GM18868 (cell line): Measurements from ENCODE around the gene ID1.
"Not testable (repeated sequence)": the region's sequence is repeated elsewhere in the genome, so short reads cannot be mapped to it uniquely, and the experiment has no call there.

Source experiments
- ATAC-seq: cut with Tn5 transposase; IDR thresholded peaks from one replicate; pipeline ENCODE4 v1.9.1; 2021; ENCODE audit warnings: mild to moderate bottlenecking, moderate library complexity; ENCODE audit not compliant: unreplicated experiment

The ID1 gene

DNA sequence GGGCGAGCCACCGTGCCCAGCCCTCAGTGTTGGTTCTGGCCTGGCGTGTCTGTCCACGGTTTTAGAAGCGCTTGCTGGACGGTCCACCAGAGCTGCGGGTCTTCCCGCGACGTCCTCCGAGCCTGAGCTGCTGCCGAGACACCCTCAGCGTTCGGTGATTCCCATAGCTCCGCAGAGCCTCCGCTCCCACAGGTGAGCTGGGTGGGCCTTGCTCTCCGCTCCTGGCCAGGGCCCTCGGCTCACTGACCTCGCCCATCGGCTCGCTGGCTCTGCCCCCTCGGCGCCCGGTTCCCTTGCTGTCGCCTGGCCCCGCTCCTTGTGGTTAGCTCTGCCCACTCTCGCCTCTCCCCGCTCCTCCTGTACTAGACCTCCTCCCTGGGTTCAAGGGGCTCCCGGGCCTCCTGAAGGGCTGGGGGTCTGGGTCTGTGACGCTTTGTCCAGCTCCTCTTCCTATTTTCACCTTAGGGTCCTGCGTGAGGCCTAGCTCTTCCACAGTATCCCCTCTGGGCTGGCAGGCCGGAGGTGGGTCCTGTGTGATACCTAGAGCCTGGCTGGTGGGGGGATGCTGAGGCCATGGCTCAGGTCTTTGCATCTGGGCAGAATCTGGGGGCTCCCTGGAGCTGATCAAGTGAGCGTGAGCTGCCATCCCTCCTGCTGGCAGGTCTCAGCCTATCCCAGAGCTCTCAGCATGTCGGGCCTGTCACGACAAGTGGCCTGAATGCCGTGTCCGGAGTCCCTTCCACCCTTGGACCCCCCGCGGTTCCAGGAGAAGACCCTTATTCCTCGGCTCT is 27.7 kb downstream of the ID1 start:
- no peak for ATAC-seq

GRCh38 chr20:31633339-31633914 is 28.3 kb downstream of the ID1 start:
- ATAC-seq, result no peak

- no peak for ATAC-seq
These were observed 32.6 kb downstream of the ID1 start, which contains the start of gene COX4I2 for GRCh38 chr20:31637660-31638059. Gene COX4I2 (plus strand): TSS chr20:31637912. CDS start chr20:31639018, 1,106 bp downstream.

- no peak for ATAC-seq
These were observed 33.2 kb downstream of the ID1 start for GRCh38 chr20:31638317-31638716.

- no peak for ATAC-seq
These were observed 33.7 kb downstream of the ID1 start for GRCh38 chr20:31638816-31639215.

GRCh38 chr20:31640259-31640658 is 35.2 kb downstream of the ID1 start:
- no peak for ATAC-seq

- peak; percentile 50 for ATAC-seq
These were observed 36.3 kb downstream of the ID1 start for GRCh38 chr20:31641391-31641790.

GRCh38 chr20:31642837-31643236 is 37.7 kb downstream of the ID1 start:
- ATAC-seq, result no peak

DNA sequence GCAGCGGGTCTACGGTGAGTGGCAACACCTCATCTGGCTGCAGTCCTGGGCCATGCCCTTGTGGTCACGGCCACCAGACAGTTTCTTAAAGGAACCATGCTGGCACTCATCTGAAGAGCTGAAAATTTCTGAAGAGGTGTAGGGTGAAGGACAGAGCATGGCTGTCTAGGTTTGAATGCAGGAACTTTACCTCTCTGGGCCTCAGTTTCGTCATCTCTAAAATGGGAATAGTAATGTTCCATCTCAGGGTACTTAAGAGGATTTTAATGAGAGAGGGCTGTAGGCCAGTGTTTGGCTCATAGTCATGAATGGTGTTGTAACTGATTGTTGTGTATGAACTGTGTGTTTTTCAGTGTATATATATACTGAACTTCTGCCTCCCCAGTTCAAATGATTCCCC is 38.4 kb downstream of the ID1 start:
- ATAC-seq, result no peak

GRCh38 chr20:31644701-31645100 is 39.6 kb downstream of the ID1 start:
- ATAC-seq, result no peak

- ATAC-seq, result not testable (repeated sequence)
These were observed 43.0 kb downstream of the ID1 start for GRCh38 chr20:31648104-31648503.

GRCh38 chr20:31652917-31653396 is 47.9 kb downstream of the ID1 start:
- ATAC-seq, result no peak

DNA sequence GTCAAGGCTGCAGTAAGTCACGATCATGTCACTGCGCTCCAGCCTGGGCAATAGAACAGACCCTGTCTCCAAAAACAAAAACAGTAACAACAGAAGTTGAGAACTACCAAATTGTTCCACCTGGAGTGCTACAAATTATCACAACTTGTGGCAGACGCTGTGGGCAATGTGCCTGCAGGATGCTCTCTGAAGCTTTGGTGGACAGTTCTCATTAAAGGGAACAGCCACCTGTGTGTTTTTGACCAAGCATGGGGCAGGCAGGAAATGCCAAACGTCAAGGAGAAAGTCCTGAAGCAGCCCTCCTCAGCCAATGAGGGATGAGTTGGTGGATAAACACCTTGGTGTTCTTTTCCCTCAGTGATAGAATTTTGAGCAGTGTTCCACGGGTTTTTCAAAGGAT is 48.5 kb downstream of the ID1 start:
- no peak for ATAC-seq

GRCh38 chr20:31654534-31654933 is 49.4 kb downstream of the ID1 start:
- no peak for ATAC-seq
